NCI-H446 treated with DMSO at 0.1 percent for 48 hours (cell line): ENCODE results near the gene PRLR.
A peak's percentile ranks its signal among the peaks of the same experiment; 100 is the strongest.
"Not testable (repeated sequence)": the region's sequence is repeated elsewhere in the genome, so short reads cannot be mapped to it uniquely, and the experiment has no call there.

ENCODE experiments used
- DNase-seq: peaks from one replicate; lab custom pipeline; 2025; lab: John Stamatoyannopoulos, UW

PRLR gene

GRCh38 chr5:35195472-35195852 is 34.8 kb downstream of the PRLR start:
- no peak for DNase-seq

DNA sequence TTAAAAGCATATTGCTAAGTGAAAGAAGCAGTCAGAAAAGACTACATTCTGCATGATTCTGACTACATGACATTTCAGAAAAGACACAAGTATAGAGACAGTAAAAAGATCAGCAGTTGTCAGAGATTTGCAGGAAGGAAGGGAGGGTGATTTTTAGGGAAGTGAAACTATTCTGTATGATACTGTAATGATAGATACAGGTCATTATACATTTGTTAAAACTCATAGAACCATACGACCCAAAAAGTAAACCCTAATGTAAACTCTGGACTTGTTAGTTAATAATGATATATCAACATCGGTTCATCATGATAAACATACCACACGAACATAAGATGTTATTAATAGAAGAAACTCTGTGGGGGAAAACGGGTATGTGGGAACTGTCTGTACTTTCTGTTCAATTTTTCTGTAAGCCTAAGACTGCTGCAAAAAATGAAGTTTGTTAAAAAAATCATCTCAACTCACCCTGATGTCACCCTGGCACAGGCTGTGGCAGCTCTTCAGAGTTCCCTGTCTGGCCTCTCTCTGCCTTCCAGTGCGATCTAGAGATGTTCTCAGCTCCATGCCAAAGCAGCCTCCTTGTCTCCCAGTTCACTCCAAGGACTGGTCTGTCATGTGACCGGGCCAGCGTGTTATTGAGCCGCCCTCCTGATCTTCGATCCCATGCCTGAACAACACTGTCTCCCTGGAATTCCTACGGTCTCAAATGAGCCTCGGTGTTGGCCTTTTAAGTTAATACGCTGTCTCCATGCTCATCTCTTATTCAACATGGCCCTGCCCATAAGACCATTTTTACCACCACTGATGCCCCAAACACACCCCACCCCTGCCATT is 35.4 kb downstream of the PRLR start:
- no peak for DNase-seq

DNA sequence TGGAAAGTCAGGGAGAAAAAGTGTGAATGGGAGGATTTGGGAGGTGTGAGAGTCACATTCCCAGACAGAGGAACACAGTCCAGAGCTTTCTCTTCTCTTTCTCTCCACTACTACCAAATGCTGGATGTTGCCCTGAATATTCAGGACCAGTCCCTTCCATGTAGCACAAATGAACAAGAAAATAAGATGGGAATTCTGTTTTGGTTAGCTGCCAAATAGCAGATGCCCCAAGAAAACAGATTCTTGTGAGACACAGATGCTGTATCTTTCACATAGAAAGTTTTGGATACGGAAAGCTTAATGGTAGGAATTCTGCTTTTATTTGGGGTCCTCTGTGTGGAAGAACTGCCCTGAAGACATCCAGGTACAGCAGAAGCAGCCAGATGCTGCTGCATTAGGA is 37.8 kb downstream of the PRLR start:
- no peak for DNase-seq

- DNase-seq: not testable (repeated sequence)
Observed at GRCh38 chr5:35189801-35190200, 40.5 kb downstream of the PRLR start.

- no peak for DNase-seq
Observed at GRCh38 chr5:35188031-35188457, 42.2 kb downstream of the PRLR start.

DNA sequence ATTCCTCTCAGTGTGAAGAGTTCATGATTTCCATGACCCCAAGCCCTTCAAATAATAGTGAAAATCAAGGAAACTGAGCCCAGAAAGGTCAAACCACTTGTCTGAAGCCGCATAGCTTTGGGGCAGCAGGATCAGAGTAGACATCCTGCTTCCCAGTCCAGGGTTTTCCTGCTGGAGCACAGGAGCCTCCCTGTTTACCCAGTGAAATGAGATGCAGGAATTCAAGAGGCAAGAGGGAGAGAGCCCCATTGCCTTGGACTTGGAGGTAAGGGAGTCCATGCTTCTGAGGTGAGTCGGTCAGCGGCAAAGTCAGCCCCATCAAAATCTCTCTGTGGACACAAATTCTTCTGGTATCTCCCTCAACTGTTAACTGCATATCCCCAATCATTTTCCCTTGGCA is 42.7 kb downstream of the PRLR start:
- not testable (repeated sequence) for DNase-seq

GRCh38 chr5:35186749-35187148 is 43.5 kb downstream of the PRLR start:
- no peak for DNase-seq

DNA sequence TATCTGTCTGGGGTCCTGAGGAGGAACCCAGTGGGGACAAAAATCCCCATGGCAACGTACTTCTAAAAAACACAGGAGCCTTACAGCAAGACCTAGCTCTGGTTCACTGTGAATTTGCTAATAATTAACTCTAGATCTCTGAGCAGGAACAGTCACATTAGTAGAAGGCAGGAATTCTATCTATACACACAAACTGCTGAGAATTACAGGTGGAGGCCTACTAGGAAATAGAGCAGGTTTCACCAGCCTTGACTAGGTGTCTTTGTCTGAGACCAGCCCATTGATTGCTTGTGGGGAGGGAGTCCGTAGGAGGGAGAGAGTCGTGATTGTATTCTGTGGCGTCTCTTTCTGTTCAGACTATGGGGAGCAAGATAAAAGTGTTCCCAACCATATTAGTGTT is 44.8 kb downstream of the PRLR start:
- DNase-seq: no peak

GRCh38 chr5:35183556-35183955 is 46.7 kb downstream of the PRLR start:
- no peak for DNase-seq

GRCh38 chr5:35182910-35183535 is 47.3 kb downstream of the PRLR start:
- peak; percentile 72 for DNase-seq

DNA sequence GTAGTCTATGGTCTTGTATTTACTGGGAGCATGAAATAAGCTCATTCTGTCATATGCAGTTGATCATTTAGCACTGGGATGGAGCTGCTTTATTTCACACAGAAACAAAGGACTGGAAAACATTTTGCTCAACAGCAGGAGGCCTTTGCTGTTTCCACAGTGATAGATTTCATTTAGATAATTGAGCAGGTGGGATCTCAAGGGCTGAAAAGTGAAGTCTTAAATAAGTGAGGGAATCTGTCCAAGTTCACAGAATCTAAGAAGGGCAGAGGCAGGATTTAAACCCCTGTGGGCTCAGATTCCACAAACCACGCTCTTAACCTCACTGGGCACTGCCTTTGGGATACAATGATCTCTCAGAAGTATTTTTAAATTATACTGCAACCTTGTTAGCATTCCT is 47.8 kb downstream of the PRLR start:
- DNase-seq: no peak

GRCh38 chr5:35180046-35180445 is 50.2 kb downstream of the PRLR start:
- DNase-seq: no peak

- DNase-seq: no peak
Observed at GRCh38 chr5:35177783-35178182, 52.5 kb downstream of the PRLR start.

GRCh38 chr5:35172533-35172932 is 57.8 kb downstream of the PRLR start:
- DNase-seq: no peak

- DNase-seq: no peak
Observed at GRCh38 chr5:35171991-35172390, 58.3 kb downstream of the PRLR start.

GRCh38 chr5:35171078-35171477 is 59.2 kb downstream of the PRLR start:
- DNase-seq: peak; percentile 81

- DNase-seq: no peak
Observed at GRCh38 chr5:35166043-35166442, 64.2 kb downstream of the PRLR start.

DNA sequence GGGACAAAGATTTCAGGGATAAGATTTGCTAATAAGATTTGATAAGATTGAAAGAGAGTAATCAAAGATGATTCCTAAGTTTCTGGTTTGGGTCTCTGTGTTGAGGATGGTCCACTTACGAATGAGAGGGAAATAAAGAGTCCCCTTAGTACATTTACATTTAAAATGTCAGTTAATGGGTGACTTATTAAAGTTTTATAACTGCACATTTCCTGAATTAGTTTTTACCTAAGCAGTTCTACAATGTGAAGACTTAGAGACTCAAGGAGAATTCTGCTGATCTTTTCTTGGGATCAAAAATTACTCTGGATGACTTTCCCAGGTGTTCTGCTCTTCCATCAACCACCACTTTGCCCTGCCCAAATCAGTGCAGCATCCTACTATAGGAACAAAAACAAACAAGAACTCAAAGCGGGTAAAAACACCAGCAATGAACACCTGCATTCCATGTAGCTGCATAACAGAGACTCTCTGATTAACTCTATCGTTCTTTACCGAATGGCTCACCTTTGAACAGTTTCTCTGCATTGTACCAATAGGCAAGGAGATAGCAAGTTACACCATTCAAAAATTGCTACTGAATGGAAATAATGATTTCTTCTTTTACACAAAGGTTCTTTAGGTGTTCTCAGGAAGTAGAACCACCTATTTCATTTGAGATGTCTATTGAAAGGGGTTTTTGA is 65.3 kb downstream of the PRLR start:
- no peak for DNase-seq

DNA sequence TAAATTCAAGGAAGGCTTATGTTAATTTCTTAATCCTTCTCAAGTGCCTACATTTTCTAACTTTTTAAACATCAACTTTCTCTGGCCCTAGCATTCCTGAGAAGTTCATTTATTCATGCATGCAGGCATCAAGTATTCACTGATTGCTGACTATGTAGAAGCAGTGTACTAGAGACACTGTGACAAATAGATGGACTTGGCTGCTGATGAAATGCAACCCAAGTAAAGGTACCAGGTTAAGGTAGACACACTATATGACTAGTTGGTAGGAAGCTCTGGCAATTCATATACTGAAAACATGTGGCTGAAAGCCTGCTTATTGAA is 66.6 kb downstream of the PRLR start:
- DNase-seq: no peak

- DNase-seq: no peak
Observed at GRCh38 chr5:35162848-35163709, 67.2 kb downstream of the PRLR start.

- DNase-seq: peak; percentile 90
Observed at GRCh38 chr5:35161652-35162273, 68.5 kb downstream of the PRLR start.
